Activated CD4-positive, CD25-positive, alpha-beta regulatory T cell treated with anti-CD3 and anti-CD28 coated beads, Interleukin-2, amount 50 U/mL, for 24 hours (primary cell): ENCODE data around the gene DCUN1D1.
"Not testable (repeated sequence)": the region's sequence is repeated elsewhere in the genome, so short reads cannot be mapped to it uniquely, and the experiment has no call there.

ENCODE experiments used
- ATAC-seq, 2 donors: fragments of 150-1000 bp; cut with Tn5 transposase; one replicate each; pipeline ENCODE4 v1.10.0; 2021; ENCODE audit warnings: mild to moderate bottlenecking in 1 of 2, moderate library complexity in 1 of 2

The DCUN1D1 gene

DNA sequence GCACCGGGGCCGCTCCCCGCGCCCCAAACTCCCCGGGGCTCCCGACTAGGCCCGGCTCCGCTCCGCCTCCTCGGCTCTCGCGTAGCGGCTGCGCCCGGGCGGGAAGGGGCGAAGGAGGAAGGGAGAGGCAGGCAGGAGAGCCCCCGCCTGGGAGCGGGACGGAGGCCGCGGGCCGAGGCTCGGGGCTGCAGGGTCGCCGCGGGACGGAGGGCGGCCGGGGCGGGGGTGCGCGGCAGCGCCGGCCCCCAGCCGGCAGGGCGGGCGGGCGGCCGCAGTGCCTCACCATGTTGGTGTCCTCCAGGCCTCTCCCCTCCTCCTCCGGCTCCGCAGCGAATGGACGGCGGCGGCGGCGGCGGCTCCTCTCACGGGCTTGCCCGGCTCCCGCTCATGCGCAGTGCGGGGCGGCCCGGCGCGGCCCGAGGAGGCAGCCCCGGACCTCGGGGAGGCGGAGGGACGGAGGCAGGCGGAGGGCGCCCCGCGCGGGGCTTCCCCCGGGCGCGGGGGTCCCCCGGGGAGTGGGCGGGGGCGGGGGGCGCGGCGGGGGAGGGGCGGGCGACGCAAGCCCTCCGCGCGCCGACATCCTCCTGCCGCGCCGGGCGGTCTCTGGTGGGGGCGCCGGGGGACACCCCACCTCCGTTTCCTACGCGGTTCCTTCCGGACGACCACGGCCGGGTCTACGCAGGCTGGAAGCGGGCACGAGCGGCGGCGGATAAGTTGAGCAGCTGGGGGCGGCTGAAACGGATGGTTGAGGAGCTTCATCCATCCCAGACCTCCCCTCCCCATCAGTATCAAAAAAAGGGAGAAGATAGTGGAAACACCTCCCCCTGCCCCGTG, at the start of gene DCUN1D1:
Gene DCUN1D1 (minus strand): TSS at position 335 of the 834 bp plus-strand sequence. CDS start 49 bp downstream, at position 286.
- ATAC-seq, result peak; percentile 94 to 96

DNA sequence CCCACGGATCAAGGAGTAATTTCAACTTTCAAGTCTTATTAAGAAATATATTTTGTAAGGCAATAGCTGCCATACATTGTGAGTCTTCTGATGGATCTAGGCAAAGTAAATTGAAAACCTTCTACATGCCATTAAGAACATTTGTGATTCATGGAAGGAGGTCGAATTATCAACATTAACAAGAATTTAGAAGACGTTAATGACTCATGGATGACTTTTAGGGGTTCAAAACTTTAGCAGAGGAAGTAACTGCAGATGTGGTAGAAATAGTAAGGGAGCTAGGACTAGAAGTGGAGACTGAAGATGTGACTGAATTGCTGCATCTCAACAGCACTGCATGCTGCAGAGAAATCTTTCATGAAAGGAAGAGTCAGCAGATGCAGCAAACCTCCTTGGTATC, 48.1 kb upstream of the DCUN1D1 start:
- ATAC-seq, result no peak

DNA sequence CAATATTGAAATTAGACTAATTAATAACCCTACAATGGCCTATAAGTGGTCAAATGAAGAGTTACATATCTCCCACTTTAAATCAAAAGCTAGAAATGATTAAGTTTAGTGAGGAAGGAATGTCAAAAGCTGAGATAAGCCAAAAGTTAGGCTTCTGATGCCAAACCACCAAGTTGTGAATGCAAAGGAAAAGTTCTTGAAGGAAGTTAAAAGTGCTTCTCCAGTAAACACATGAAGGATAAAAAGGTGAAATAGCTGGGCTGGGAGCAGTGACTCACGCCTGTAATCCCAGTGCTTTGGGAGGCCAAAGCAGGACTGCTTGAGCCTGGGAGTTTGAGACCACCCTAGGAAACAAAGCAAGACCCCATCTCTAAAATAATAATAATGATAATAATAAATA, 46.9 kb upstream of the DCUN1D1 start:
- ATAC-seq, result no peak

DNA sequence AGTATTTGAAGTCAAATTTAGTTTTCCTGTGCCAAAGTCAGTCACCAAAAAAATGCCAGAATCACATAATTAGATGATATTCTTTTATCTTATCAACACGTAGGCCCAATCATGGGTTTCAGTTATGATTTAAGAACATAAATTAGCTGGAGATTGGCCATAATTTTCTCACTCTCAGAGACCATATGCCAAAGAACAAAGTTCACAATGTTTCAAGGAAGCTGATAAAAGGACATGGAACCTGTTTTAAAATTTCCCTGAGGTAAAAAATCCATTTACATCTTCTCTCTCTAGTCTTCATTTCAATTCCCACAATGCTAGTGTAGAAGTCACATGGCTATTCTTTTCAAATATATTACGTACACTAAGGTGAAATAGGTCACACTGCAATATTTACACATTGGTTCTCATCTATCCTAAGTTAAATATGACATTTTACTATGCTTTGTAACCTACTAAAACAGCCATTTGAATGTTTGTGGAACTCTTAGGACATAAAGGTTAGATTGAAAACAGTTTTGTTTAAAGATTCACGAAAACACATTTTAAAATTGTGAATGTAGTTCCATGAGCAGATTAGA, 42.7 kb upstream of the DCUN1D1 start:
- no peak for ATAC-seq

DNA sequence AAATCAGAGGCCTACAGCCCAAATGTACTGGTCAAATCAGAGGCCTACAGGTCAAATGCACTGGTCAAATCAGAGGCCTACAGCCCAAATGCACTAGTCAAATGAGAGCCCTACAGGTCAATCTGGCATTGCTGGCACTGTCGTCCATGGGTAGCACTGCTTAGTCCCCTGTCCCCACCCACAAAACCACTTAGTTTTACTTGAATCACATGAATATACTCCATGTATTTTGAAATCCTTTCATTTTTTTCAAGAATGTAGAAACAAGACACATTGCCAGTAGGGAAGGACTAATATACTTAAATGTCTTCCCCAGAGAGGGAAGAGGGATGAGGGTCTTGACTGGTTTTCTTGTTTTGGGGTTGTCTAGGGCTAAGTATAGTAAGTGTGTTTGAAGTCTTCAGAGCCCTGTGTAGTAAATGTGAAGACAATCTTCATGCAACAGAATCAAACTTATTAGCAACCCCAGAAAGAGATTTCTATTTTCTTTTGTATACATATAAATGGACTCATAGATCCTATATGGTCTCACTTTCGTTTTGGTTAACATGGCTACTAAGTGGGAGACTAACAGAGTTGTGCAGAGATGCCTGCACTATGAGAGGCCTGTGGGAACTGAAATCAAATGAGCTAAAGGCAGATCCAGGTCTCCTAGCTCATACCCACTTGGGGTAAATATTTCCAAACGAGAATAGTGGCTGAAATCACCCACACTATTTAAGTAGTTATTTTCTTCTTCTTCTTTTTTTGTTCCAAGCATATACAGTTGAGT, 38.3 kb upstream of the DCUN1D1 start:
- no peak for ATAC-seq

DNA sequence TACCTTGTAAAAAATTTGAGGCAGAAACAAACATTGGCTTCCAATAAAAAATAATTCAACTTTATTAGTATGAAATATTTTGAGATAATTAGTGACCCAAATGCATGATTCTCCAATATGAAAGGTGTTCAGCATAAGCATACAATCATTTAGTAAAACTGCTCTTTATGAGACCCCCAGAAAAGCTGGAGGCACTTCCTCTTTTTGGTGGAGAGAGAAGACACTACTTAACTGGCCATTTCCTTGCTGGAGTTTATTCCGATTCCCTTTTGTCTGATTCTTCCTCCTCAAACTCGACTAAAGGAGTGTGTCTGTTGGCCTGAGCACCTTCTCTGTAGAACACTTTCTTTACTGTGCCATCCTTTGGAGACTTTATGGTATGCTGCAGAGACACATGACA, 34.8 kb upstream of the DCUN1D1 start:
- ATAC-seq, result no peak

DNA sequence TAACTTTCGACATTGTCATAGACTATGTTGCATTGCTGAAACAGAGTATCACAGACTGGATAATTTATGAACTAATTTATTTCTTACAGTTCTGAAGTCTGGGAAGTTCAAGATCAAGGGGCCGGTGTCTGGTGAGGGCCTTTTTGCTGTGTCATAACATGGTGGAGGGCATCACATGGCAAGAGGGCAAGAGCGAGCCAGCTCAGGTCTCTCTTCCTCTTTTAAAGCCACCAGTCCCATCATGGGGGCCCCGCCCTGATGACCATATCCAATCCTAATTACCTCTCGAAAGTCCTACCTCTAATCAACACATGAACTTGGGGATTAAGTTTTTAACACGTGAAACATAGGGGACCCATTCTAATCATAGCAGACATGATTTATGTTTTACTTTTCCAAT, 33.5 kb upstream of the DCUN1D1 start:
- no peak for ATAC-seq

DNA sequence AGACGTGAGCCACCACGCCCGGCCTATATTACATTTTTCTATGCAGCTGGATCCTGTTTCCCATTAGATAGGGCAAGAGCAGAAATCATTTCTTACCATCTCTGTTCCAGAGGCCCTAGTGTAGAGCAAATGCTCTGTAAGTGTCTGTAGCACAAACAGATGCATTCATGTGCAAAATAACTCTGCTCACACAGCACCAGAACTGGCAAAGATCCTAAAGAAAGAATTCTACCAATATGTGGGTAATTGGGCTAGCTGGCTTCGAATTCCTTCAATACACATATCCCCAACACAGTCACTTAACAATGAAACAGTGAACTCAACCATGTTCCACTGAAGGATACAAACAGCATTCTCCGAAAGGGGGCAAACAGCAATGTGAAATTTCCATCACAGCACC, 32.7 kb upstream of the DCUN1D1 start:
- ATAC-seq, result no peak

DNA sequence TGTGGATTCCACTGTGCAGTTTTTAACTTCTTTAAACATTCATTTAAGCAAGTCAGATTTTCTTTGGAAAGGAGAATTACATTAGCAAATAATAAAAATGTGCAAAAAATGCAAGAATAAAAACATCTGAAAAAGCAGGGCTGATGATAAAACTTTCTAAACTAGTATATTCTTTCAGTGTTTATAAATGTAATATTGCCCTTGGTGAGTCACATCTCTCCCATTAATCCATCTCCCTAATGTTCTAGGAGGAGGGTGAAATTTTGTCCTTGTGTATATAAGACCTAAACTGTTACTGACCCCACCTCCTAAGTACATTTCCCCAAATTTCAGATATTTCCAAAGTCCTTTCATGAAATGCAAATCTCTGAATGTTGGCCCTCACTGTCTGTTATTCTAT, 28.5 kb upstream of the DCUN1D1 start:
- no peak for ATAC-seq

DNA sequence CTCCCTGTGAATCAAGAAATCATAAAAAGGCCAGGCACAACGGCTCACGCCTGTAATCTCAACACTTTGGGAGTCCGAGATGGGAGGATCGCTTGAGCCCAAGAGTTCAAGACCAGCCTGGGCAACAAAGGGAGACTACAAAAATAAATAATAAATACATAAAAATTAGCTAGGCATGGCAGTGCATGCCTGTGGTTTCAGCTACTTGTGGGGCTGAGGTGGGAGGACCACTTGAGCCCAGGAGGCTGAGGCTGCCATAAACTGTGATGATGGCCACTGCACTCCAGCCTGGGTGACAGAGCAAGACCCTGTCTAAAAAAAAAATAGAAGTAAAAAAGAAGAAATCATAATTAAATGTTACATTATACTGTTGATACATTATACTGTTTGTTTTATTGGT, 28.0 kb upstream of the DCUN1D1 start:
- no peak for ATAC-seq

DNA sequence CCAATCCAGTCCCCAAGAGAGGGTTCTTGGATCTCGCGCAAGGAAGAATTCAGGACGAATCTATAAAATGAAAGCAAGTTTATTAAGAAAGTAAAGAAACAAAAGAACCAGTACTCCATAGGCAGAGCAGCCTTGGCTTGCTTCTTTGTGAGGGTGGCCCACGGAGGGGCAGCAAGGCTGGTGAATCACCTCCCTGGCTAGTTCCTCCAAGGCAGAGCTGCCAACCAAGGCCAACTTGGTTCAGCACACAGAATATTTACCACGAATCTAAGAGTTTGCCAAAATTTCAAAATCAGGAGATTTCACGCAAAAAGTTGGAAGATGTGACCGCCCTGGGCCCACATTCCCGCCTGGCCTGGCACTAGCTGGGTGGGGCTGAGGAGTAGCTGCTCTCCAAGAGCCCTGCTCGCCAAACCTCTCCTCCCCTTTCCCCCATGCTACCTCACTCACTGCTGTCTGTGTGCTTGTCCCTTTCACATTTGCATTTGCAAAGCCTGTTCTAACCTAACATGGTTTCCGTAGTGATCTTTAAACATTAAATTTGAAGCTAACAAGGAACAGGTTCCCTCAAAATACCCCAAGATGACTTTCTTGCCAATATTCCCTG, 26.2 kb upstream of the DCUN1D1 start:
- no peak for ATAC-seq

DNA sequence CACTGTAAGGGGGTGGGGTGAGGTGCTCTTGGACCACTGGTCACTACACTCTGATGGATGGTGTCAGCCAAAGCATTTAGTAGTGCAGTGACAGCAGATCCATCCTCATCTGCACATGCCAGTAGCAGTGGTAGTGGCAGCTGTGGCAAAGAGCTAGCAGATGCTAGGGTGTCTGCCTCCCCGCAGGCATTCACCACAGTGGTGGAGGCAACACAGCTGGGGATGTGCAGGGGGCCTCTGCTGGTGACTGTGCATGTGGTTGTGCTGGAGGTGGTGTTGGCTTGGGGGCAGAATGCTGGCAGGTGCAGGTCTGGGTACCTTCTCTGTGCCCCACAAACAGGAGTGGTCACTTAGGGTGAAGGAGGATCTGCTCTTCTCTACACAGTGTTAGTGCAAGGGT, 19.4 kb upstream of the DCUN1D1 start:
- ATAC-seq, result no peak

DNA sequence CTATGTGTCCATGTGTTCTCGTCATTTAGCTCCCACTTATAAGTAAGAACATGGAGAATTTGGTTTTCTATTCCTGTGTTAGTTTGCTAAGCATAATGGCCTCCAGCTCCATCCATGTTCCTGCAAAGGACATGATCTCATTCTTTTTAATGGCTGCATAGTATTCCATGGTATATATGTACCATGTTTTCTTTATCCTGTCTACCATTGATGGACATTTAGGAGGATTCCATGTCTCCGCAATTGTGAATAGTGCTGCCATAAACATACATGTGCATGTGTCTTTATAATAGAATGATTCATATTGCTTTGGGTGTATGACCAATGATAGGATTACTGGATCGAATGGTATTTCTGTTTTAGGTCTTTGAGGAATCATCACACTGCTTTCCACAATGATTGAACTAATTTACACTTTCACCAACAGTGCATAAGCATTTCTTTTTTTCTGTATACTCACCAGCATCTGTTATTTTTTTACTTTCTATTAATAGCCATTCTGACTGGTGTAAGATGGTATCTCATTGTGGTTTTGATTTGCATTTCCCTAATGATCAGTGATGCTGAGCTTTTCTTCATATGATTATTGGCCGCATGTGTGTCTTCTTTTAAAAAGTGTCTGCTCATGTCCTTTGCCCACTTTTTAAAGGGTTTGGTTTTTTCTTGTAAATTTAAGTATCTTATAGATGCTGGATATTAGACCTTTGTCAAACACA, 13.3 kb upstream of the DCUN1D1 start:
- ATAC-seq, result not testable (repeated sequence)

DNA sequence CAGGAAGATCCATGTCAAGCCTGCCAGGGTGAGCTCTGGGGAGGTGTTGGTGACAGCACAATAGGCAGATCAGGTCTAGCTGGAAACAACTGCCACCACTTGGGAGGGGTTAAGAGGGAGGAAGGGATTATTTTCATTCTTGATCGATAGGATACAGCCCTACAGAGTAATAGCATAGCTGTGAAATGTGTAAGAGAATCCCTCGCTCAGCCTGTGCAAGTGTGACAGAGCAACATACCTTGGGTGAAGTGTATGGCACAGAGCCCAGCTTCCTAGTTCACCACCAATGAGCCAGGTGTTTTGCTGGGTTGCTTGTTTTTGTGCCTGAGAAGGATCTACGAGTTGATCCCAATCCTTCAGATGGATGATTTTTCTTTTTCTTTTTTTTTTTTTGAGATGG, 9.2 kb upstream of the DCUN1D1 start:
- ATAC-seq, result no peak

DNA sequence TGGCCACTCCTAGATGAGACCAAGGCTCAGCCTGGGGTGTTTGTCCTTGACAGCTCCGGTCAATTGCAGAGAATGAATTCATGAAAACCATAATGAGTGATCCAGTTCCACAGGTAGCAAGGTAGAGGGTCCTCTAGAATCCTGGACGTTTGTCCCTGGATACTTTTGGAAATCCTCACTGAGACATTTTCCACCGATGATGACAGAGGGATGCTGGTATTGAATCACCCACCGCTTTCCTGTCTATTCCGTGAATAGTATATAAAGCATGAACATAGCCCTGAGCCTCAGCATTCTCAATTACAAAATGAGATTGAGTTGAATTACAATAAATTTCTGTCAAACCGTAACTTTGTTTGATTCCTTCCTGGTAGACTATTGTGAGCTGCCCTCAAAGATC, 5.7 kb upstream of the DCUN1D1 start:
- no peak for ATAC-seq

DNA sequence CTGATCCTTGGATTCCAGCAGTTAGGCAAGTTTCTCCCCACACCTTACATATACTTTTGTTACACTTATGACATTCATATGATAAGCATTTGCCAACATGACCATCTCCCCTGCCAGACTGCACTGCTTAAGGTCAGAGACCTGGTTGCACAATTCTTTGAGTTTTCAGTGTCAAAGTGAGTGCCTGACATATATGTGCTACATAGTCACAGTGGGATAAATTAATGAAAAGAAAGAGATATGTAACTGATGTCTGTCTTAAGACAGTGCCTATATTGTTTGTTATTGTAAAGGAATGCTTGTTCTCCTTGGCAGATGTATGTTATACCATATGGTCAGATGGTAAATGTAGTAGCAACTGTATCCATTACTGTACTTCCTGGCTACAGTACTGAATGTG, 3.5 kb upstream of the DCUN1D1 start:
- no peak for ATAC-seq

DNA sequence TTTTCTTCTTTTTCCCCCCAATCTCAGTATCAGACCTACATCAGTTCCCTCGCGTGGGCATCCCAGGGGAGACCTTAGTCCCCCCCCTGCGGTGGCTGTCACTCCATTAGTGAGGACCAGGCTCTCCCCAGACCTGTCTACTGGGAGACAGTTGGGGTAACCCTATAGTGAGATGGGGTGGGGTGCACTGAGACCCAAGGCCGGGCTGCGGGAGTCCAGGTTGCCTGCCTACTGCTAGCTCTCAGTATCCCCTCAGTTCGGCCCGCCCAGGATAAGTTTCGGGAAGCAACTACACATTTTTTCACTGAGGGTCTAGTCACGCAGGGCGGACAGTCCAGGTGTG, 671 bp upstream of the DCUN1D1 start:
- no peak for ATAC-seq

DNA sequence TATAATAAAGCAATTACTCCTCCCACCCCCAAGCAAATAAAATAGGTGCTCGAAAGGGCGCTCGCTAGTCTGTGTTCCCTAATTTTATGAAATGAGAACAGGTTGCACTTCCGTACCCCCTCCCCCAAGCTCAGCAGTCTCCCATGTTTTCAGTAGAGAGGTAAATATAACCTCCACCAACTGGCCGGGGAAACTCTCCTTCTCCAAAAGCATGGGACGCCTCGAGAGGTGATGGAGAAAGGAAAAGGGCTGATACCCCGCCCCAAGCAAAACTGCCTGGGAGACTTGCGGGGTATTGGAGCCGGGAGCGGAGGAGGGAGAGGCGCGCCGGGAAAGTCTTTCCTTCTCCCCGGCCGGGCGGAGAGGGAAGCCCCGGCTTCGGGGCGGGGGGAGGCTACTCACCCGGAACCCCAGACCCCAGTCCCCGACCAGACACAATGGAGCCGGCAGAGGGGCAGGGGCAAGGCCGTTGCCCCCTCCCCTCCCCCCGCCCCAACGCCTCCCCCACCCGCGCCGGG, 605 bp downstream of the DCUN1D1 start:
- peak in 1 of 2 donors; percentile 2 for ATAC-seq

DNA sequence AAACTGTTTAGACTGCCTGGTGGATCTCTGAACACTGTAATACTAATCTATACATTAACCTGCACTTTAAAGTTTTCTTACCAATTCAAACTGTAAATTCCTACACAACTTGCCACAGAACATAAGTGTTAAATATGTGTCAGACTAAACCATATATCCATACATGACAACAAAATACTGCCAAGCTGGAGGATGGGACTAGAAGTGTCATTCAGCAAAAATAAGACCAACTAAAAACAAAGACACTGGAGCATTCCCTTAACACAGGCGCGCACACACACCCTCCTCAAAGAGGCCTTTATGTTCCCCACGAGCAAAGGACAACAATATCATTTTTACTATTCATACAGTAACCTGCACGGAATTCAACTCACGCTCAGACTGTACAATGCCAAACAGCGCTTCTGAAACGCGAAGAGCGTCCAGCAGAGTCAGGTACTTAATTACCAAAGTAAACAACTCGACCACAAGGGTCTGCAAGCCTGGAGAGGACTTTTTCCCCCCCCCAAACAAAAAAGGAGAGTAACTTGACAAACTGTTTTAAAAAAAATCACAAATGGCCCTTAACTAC, 1.1 kb downstream of the DCUN1D1 start:
- no peak for ATAC-seq

DNA sequence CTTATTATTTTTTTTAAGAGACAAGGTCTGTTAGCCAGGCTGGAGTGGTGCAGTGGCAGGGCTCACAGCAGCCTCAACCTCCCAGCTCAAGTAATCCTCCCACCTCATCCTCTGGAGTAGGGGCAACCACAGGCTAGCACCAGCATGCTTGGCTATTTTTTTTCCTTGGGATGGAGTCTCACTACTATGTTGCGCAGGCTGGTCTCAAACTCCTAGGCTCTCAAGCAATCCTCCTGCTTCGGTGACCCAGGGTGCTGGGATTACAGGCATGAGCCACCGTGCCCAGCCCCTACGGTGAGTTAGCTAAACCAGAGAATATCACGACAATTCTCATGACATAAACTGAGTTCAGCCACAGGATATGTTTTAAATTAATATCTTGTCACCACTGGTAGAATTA, 2.0 kb downstream of the DCUN1D1 start:
- no peak for ATAC-seq

DNA sequence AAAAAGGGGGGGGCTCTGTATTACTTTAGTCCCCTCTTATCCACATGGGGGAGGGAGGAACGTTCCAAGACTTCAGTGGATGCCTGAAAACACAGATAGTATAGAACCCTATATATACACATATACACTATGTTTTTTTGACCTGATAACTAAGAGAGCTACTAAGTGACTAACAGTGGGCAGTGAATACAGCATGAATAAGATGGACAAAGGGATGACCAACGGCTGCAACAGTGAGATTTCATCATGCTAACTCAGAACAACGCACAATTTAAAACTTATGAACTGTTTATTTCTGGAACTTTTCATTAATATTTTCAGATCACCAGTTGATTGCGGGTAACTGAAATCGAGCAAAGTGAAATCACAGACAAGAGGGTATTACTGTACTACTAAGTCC, 7.3 kb downstream of the DCUN1D1 start:
- ATAC-seq, result no peak

DNA sequence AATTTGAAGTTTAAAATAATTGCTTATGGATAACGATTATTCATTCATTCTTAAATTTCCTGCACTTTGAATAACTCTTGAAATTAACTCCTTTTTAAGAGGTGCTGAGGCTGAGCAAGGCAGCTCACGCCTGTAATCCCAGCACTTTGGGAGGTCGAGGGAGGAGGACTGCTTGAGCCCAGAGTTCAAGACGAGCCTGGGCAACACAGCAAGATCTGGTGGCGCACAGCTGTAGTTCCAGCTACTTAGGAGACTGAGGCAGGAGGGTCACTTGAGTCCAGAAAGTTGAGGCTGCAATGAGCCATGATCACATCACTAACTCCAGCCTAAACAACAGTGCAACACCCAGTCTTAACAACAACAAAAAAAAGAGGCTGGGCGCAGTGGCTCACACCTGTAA, 8.0 kb downstream of the DCUN1D1 start:
- no peak for ATAC-seq
